ENCODE data around the gene LHFPL2. TPM values are rescaled to one million over a fixed set of nuclear protein-coding genes. Genes with fewer than 3 reads are reported as not detected.

Gene LHFPL2
- total RNA-seq, 1 experiment from 2014 or later, result 17.9 TPM

DNA sequence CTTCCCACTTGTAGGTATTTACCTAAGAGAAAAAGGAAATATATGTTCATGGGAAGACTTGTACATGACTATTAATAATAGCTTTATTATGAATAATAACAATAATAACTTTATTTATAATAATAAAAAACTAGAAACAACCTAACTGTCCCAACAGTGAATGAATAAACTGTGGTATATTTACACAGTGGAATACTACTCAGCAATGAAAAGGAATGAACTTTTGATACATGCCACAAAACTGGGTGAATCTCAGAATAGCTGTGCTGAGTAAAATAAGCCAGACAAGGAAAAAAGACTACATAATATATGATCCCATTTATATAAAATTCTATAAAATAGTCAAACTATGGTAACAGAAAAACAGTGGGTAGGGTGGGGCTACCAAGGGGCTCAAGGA, 199.5 kb downstream of the LHFPL2 start (continued):
- TF ChIP-seq EZH2phosphoT487 (IDR thresholded peaks at IDR 0.05; ENCODE audit: borderline replicate concordance) (no peak), EZH2 (IDR thresholded peaks at IDR 0.05) (no peak)

DNA sequence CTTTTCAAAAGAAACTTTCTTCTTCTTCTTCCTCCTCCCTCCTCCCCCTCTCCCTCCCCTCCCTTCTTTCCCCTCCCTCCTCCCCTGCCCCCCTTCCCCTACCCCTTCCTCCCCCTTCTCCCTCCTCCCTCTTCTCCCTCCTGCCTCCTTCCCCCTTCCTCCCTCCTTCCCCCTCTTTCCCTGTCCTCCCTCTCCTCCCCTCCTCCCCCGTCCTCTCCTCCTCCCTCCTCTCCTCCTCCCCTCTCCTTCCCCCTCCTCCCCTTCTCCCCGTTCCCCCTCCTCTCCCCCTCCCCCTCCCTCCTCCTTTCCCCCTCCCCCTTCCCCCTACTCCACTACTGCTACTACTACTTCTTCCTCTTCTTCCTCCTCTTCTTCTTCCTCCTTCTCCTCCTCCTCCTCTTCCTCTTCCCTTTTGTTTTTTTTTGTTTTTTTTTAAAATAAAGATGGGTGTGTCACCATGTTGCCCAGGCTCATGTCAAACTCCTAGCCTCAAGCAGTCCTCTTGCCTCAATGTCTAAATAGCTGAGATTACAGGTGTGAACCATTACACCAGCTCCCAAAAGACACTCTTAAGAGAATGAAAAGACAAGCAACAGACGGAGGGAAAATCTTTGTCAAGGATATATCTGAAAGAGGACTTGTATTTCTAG, 200.7 kb downstream of the LHFPL2 start:
- ChIA-PET RAD21 (ENCODE audit: low non-redundant PET in 1 of 2, low total read pairs in 2 of 2, uncharacterized antibody in 2 of 2, unreplicated experiment in 2 of 2) (no interaction called here), CTCF (no interaction called here), POLR2A (no interaction called here)
- no peaks in the 10 kb centered on the region for H4K20me1 ChIP-seq (ENCODE audit: insufficient read depth)
- DNase-seq (ENCODE audit: low read depth, low spot score), result no peak
- no peak for ATAC-seq
- H3K9me2 ChIP-seq (ENCODE audit: insufficient read depth), result no peaks in the 10 kb centered on the region
- H2AFZ ChIP-seq (ENCODE audit: low read depth, low read length, poor library complexity, severe bottlenecking), result no peak overlapping the region
- H3K4me3 ChIP-seq (replicated peaks in 1 of 2; ENCODE audit: low read depth in 1 of 2, low read length in 2 of 2), result no peak overlapping the region
- no peak overlapping the region for H3K9ac ChIP-seq (ENCODE audit: low read length)
- no TSS peak for BruUV-seq (replicated peaks)
- TF ChIP-seq POLR2AphosphoS5 (IDR thresholded peaks at IDR 0.05; ENCODE audit: low read depth, low read length), result no peak
- TF ChIP-seq EZH2phosphoT487 (IDR thresholded peaks at IDR 0.05; ENCODE audit: borderline replicate concordance), result no peak
- TF ChIP-seq, protein P1, sequence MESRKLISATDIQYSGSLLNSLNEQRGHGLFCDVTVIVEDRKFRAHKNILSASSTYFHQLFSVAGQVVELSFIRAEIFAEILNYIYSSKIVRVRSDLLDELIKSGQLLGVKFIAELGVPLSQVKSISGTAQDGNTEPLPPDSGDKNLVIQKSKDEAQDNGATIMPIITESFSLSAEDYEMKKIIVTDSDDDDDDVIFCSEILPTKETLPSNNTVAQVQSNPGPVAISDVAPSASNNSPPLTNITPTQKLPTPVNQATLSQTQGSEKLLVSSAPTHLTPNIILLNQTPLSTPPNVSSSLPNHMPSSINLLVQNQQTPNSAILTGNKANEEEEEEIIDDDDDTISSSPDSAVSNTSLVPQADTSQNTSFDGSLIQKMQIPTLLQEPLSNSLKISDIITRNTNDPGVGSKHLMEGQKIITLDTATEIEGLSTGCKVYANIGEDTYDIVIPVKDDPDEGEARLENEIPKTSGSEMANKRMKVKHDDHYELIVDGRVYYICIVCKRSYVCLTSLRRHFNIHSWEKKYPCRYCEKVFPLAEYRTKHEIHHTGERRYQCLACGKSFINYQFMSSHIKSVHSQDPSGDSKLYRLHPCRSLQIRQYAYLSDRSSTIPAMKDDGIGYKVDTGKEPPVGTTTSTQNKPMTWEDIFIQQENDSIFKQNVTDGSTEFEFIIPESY (IDR thresholded peaks at IDR 0.05; ENCODE audit: extremely low read depth, insufficient replicate concordance, low read length), result no peak
- no peak for TF ChIP-seq RAD21 (IDR thresholded peaks at IDR 0.05; ENCODE audit: low read depth)
- TF ChIP-seq ELF1 (IDR thresholded peaks at IDR 0.05; ENCODE audit: borderline replicate concordance, low read depth), result no peak
- TF ChIP-seq CBX3 (IDR thresholded peaks at IDR 0.05; ENCODE audit: low read depth), result no peak
- TF ChIP-seq, protein P2, sequence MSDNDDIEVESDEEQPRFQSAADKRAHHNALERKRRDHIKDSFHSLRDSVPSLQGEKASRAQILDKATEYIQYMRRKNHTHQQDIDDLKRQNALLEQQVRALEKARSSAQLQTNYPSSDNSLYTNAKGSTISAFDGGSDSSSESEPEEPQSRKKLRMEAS (IDR thresholded peaks at IDR 0.05), result no peak
- TF ChIP-seq, protein P3, sequence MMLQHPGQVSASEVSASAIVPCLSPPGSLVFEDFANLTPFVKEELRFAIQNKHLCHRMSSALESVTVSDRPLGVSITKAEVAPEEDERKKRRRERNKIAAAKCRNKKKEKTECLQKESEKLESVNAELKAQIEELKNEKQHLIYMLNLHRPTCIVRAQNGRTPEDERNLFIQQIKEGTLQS (IDR thresholded peaks at IDR 0.05), result no peak
- no peak for TF ChIP-seq ZNF274 (IDR thresholded peaks at IDR 0.05; ENCODE audit: low read depth, low read length)
- no peak for TF ChIP-seq FOSL1 (IDR thresholded peaks at IDR 0.05; ENCODE audit: low read depth)
- TF ChIP-seq ZFX (IDR thresholded peaks at IDR 0.05), result no peak
- TF ChIP-seq POLR2A (IDR thresholded peaks at IDR 0.05; ENCODE audit: borderline replicate concordance, extremely low read depth, insufficient read depth, insufficient read length), result no peak
- TF ChIP-seq, protein P4, sequence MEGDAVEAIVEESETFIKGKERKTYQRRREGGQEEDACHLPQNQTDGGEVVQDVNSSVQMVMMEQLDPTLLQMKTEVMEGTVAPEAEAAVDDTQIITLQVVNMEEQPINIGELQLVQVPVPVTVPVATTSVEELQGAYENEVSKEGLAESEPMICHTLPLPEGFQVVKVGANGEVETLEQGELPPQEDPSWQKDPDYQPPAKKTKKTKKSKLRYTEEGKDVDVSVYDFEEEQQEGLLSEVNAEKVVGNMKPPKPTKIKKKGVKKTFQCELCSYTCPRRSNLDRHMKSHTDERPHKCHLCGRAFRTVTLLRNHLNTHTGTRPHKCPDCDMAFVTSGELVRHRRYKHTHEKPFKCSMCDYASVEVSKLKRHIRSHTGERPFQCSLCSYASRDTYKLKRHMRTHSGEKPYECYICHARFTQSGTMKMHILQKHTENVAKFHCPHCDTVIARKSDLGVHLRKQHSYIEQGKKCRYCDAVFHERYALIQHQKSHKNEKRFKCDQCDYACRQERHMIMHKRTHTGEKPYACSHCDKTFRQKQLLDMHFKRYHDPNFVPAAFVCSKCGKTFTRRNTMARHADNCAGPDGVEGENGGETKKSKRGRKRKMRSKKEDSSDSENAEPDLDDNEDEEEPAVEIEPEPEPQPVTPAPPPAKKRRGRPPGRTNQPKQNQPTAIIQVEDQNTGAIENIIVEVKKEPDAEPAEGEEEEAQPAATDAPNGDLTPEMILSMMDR (IDR thresholded peaks at IDR 0.05 in 2 of 3, conservative IDR thresholded peaks at IDR 0.05 in 1 of 3; ENCODE audit: borderline replicate concordance in 1 of 3, insufficient read depth in 1 of 3, low read depth in 2 of 3, low read length in 2 of 3), result no peak
- no peak for TF ChIP-seq EGR1 (IDR thresholded peaks at IDR 0.05; ENCODE audit: low read depth)
- no peak for TF ChIP-seq YY1 (IDR thresholded peaks at IDR 0.05; ENCODE audit: extremely low read depth, insufficient replicate concordance, low read depth, low read length)
- no peak for TF ChIP-seq SIN3A (IDR thresholded peaks at IDR 0.05; ENCODE audit: low read depth)
- no peaks in the 10 kb centered on the region for H3K9me3 ChIP-seq (ENCODE audit: control insufficient read depth in 1 of 2, insufficient read depth in 1 of 2, low read depth in 1 of 2, low read length in 2 of 2)
- intact Hi-C loops (cut with micrococcal nuclease), result no loop called here
- H3K36me3 ChIP-seq (ENCODE audit: control insufficient read depth in 1 of 2, insufficient read depth in 2 of 2, low read length in 2 of 2), result no peaks in the 10 kb centered on the region
- H3K79me2 ChIP-seq (ENCODE audit: insufficient read depth, low read length), result no peaks in the 10 kb centered on the region
- no peaks in the 10 kb centered on the region for H3K27me3 ChIP-seq (ENCODE audit: insufficient read depth, low read length)
- H3K4me1 ChIP-seq (ENCODE audit: control insufficient read depth in 1 of 2, insufficient read depth in 2 of 2, low read length in 2 of 2), result no peaks in the 10 kb centered on the region
- H3K27ac ChIP-seq (ENCODE audit: low read depth, low read length), result no peak overlapping the region
- no peak overlapping the region for H3K4me2 ChIP-seq (ENCODE audit: low read length)
